ENCODE results near the gene PDE5A. TPM values are rescaled to one million over a fixed set of nuclear protein-coding genes. Genes with fewer than 3 reads are reported as not detected.

The PDE5A gene
- polyA plus RNA-seq, 3 donors, result 0.80 to 0.82 TPM; not detected in 1

- no peaks in the 10 kb centered on the region for H3K27me3 ChIP-seq (ENCODE audit: control insufficient read depth in 2 of 2, insufficient read depth in 2 of 2, low read length in 2 of 2)
- H3K27ac ChIP-seq (ENCODE audit: low read depth in 1 of 2, low read length in 2 of 2), result no peak overlapping the region
- DNase-seq, result no peak
- H3K36me3 ChIP-seq (replicated peaks in 1 of 2; ENCODE audit: control insufficient read depth in 1 of 2, insufficient read depth in 2 of 2, low read length in 2 of 2), result no peaks in the 10 kb centered on the region
- Mint-ChIP-seq H3K9me3 (peaks cover 0 to 6% (median 3%) of the 10 kb centered on the region in 7 donors), H3K4me1 (no peaks in the 10 kb centered on the region), H3K36me3 (no peaks in the 10 kb centered on the region), H3K27me3 (ENCODE audit: low read depth in 3 of 3) (peaks cover 0 to 2% (median 1%) of the 10 kb centered on the region in 3 donors), H3K27ac (no peak overlapping the region), H3K4me3 (no peak overlapping the region)
- no peaks in the 10 kb centered on the region for H3K9me3 ChIP-seq (replicated peaks in 1 of 2; ENCODE audit: control insufficient read depth in 1 of 2, insufficient read depth in 1 of 2, low read length in 2 of 2)
- no peak for TF ChIP-seq CTCF (IDR thresholded peaks at IDR 0.05)
- H3K9ac ChIP-seq (ENCODE audit: insufficient read depth, low read length, poor library complexity, severe bottlenecking), result no peak overlapping the region
- H3K79me2 ChIP-seq (ENCODE audit: insufficient read depth, low read length), result no peaks in the 10 kb centered on the region
- H4K20me1 ChIP-seq (ENCODE audit: insufficient read depth, low read length), result no peaks in the 10 kb centered on the region
- intact Hi-C loops (cut with micrococcal nuclease), result no loop called here
- H3K4me1 ChIP-seq (ENCODE audit: control insufficient read depth in 1 of 2, insufficient read depth in 2 of 2, low read length in 2 of 2), result no peaks in the 10 kb centered on the region
- H3K4me3 ChIP-seq (replicated peaks in 1 of 3; ENCODE audit: low read depth in 2 of 3, low read length in 3 of 3), result no peak overlapping the region
- H2AFZ ChIP-seq (ENCODE audit: insufficient read depth, low read depth, low read length, poor library complexity, severe bottlenecking), result no peak overlapping the region
- no peak overlapping the region for H3K4me2 ChIP-seq (replicated peaks; ENCODE audit: extremely low read depth, low read length, poor library complexity, severe bottlenecking)
Observed at GRCh38 chr4:119615068-119615719, 13.4 kb downstream of the PDE5A start.

- peaks cover 0 to 4% (median 0%) of the 10 kb centered on the region in 7 donors for H3K9me3 Mint-ChIP-seq
- Histone ChIP-seq H3K9me3 (replicated peaks in 1 of 2; ENCODE audit: control insufficient read depth in 1 of 2, insufficient read depth in 1 of 2, low read length in 2 of 2) (no peaks in the 10 kb centered on the region), H3K4me1 (ENCODE audit: control insufficient read depth in 1 of 2, insufficient read depth in 2 of 2, low read length in 2 of 2) (no peaks in the 10 kb centered on the region), H2AFZ (ENCODE audit: insufficient read depth, low read depth, low read length, poor library complexity, severe bottlenecking) (no peak overlapping the region), H3K4me3 (replicated peaks in 1 of 3; ENCODE audit: low read depth in 2 of 3, low read length in 3 of 3) (no peak overlapping the region), H3K27ac (ENCODE audit: low read depth in 1 of 2, low read length in 2 of 2) (no peak overlapping the region), H3K27me3 (ENCODE audit: control insufficient read depth in 2 of 2, insufficient read depth in 2 of 2, low read length in 2 of 2) (no peaks in the 10 kb centered on the region), H3K4me2 (replicated peaks; ENCODE audit: extremely low read depth, low read length, poor library complexity, severe bottlenecking) (no peak overlapping the region), H3K9ac (ENCODE audit: insufficient read depth, low read length, poor library complexity, severe bottlenecking) (no peak overlapping the region), H3K36me3 (replicated peaks in 1 of 2; ENCODE audit: control insufficient read depth in 1 of 2, insufficient read depth in 2 of 2, low read length in 2 of 2) (no peaks in the 10 kb centered on the region), H3K79me2 (ENCODE audit: insufficient read depth, low read length) (no peaks in the 10 kb centered on the region), H4K20me1 (ENCODE audit: insufficient read depth, low read length) (no peaks in the 10 kb centered on the region)
- intact Hi-C loops (cut with micrococcal nuclease), result no loop called here
- H3K4me3 Mint-ChIP-seq, result no peak overlapping the region
- no peaks in the 10 kb centered on the region for H3K36me3 Mint-ChIP-seq
- no peak for TF ChIP-seq CTCF (IDR thresholded peaks at IDR 0.05)
- H3K27me3 Mint-ChIP-seq (ENCODE audit: low read depth in 3 of 3), result peaks cover 0 to 2% (median 0%) of the 10 kb centered on the region in 3 donors
- no peak for DNase-seq
- H3K4me1 Mint-ChIP-seq, result no peaks in the 10 kb centered on the region
- H3K27ac Mint-ChIP-seq, result no peak overlapping the region
Observed at GRCh38 chr4:119604266-119604665, 24.3 kb downstream of the PDE5A start.

Data from CD14-positive monocyte (primary cell).